Chondrocyte (in vitro differentiated cells): ENCODE data around the gene RPL12. TPM values are rescaled to one million over a fixed set of nuclear protein-coding genes. Genes with fewer than 3 reads are reported as not detected.

Source experiments
- DNase-seq: peaks from one replicate; pipeline ENCODE4 v3.0.0; 2021; ENCODE audit warnings: mixed read lengths, low spot score
- H3K27ac Mint-ChIP-seq: one replicate; pipeline ENCODE4 v1.8.0; 2021; ENCODE audit warnings: mild to moderate bottlenecking, moderate library complexity, mixed read lengths; ENCODE audit not compliant: unreplicated experiment
- H3K27me3 Mint-ChIP-seq: 2 replicates; pipeline ENCODE4 v1.8.0; 2021; ENCODE audit warnings: low read depth, mixed read lengths
- H3K36me3 Mint-ChIP-seq: 2 replicates; pipeline ENCODE4 v1.8.0; 2021; ENCODE audit warnings: low read depth, mixed read lengths
- H3K4me1 Mint-ChIP-seq: 2 replicates; pipeline ENCODE4 v1.8.0; 2021; ENCODE audit warnings: low read depth, mild to moderate bottlenecking, mixed read lengths
- H3K4me3 Mint-ChIP-seq: one replicate; pipeline ENCODE4 v1.8.0; 2021; ENCODE audit warnings: mild to moderate bottlenecking, moderate library complexity, mixed read lengths; ENCODE audit not compliant: unreplicated experiment
- H3K9me3 Mint-ChIP-seq: 2 replicates; pipeline ENCODE4 v1.8.0; 2021; ENCODE audit warnings: low read depth, mixed read lengths
- total RNA-seq: library from RNA; stranded (reverse); gene quantifications from 3 replicates; pipeline ENCODE4 v1.2.1, GENCODE V29; 2021
- TF ChIP-seq, protein P1 (sequence below): fragments of 200-600 bp; sonication (generic); IDR thresholded peaks from 2 replicates; pipeline ENCODE4 v1.5.0; 2021; ENCODE audit warnings: antibody characterized with exemption, mild to moderate bottlenecking, moderate library complexity

The RPL12 gene
- total RNA-seq, 1 donor from 2014 or later: 834 TPM

DNA sequence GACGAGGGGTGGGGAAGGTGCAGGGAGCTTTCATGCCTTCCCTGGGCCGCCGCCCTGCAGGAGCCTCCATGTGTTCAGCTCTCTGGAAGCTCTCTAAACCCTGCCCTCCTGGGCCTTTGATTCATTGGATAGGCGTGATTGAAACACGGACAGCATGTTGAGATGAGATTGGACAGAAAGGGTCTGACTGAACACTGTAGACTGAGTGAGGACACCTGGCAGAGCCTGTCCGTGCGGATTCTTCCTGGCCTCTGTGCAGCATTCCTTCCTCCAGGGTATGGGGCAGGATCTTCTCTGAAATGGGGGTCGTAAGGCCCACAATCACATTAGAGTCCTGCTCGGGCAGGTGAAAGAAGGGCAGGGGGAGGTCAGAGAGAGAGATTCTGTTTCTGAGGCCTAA is 12.8 kb downstream of the RPL12 start:
- TF ChIP-seq, protein P1, sequence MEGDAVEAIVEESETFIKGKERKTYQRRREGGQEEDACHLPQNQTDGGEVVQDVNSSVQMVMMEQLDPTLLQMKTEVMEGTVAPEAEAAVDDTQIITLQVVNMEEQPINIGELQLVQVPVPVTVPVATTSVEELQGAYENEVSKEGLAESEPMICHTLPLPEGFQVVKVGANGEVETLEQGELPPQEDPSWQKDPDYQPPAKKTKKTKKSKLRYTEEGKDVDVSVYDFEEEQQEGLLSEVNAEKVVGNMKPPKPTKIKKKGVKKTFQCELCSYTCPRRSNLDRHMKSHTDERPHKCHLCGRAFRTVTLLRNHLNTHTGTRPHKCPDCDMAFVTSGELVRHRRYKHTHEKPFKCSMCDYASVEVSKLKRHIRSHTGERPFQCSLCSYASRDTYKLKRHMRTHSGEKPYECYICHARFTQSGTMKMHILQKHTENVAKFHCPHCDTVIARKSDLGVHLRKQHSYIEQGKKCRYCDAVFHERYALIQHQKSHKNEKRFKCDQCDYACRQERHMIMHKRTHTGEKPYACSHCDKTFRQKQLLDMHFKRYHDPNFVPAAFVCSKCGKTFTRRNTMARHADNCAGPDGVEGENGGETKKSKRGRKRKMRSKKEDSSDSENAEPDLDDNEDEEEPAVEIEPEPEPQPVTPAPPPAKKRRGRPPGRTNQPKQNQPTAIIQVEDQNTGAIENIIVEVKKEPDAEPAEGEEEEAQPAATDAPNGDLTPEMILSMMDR: no peak
- peaks cover 62% of the 10 kb centered on the region for H3K36me3 Mint-ChIP-seq
- DNase-seq: no peak
- H3K27me3 Mint-ChIP-seq: no peaks in the 10 kb centered on the region
- no peak overlapping the region for H3K27ac Mint-ChIP-seq
- no peaks in the 10 kb centered on the region for H3K4me1 Mint-ChIP-seq
- no peaks in the 10 kb centered on the region for H3K9me3 Mint-ChIP-seq
- no peak overlapping the region for H3K4me3 Mint-ChIP-seq

DNA sequence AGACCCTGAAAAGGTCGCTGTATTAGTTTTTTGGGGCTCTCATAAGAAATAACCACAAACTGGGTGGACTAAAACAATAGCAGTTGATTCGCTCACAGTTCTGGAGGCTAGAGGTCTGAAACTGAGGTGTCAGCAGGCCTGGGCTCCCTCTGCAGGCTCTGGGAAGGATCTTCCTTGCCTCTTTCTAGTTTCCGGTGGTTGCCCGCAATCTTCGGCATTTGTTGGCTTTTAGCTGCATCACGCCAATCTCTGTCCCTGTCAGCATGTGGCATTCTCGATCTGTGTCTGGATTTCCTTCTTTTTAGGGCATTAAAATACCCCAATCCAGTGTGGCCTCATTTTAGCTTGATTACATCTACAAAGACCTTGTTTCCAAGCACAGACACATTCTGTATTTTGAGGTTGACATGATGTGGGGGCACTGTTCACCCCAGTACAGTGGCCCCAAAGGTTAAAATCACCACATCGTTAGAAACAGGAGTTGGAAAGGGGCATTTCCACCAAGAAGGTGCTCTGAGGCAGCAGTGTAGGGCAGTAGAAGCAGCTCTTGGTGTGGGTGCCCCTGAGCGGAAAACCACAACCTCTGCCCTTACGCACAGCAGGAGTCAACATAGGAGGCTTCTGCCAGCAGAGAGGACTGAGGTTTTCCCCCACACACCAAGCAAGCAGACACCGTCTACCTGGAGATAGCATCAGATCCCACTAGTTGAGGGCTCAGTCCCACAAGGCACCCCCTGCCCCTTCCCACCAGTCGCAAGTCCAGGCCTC is 13.5 kb downstream of the RPL12 start:
- Mint-ChIP-seq H3K9me3 (no peaks in the 10 kb centered on the region), H3K4me1 (no peaks in the 10 kb centered on the region), H3K36me3 (peaks cover 59% of the 10 kb centered on the region), H3K27ac (no peak overlapping the region), H3K27me3 (no peaks in the 10 kb centered on the region), H3K4me3 (no peak overlapping the region)
- TF ChIP-seq, protein P1: peak; percentile 31
- no peak for DNase-seq

DNA sequence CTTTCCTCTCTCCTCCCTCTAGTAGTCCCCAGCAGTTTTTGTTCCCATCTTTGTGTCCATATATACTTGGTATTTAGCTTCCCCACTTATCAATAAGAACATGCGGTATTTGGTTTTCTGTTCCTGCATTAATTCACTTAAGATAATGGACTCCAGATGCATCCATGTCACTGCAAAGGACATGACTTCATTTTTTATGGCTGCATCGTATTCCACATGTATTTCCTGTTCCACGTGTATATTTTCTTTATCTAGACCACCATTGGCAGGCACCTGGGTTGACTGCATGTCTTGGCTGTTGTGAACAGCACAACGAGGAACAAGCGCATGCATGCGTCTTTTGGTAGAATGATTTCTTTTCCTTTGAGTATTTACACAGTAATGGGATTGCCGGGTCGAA is 20.8 kb downstream of the RPL12 start:
- Mint-ChIP-seq H3K27ac (no peak overlapping the region), H3K4me1 (peaks cover 15% of the 10 kb centered on the region), H3K4me3 (no peak overlapping the region), H3K36me3 (peaks cover 35% of the 10 kb centered on the region), H3K27me3 (no peaks in the 10 kb centered on the region), H3K9me3 (no peaks in the 10 kb centered on the region)
- DNase-seq: no peak
- TF ChIP-seq, protein P1: no peak

DNA sequence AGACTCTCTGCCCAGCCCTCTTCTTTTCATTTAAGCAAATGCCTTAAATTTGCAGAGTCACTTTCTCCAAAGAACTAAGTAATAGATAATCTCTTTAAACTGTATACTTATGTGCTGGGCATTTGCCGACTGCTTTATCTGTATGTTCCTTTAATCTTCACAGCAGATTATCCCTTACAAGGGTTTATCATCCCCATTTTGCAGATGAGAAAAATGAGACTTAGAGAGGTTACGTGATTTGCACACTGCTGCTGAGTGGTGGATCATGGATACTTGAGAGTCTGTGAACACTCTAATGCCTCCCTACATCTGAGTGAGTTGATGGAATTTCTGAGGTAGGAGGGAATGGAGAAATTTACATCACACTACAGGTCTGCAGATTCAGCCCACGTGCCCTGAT is 22.9 kb downstream of the RPL12 start:
- Mint-ChIP-seq H3K9me3 (no peaks in the 10 kb centered on the region), H3K27me3 (no peaks in the 10 kb centered on the region), H3K4me3 (no peak overlapping the region), H3K27ac (no peak overlapping the region), H3K36me3 (peaks cover 17% of the 10 kb centered on the region), H3K4me1 (peaks cover 29% of the 10 kb centered on the region)
- TF ChIP-seq, protein P1: no peak
- no peak for DNase-seq

DNA sequence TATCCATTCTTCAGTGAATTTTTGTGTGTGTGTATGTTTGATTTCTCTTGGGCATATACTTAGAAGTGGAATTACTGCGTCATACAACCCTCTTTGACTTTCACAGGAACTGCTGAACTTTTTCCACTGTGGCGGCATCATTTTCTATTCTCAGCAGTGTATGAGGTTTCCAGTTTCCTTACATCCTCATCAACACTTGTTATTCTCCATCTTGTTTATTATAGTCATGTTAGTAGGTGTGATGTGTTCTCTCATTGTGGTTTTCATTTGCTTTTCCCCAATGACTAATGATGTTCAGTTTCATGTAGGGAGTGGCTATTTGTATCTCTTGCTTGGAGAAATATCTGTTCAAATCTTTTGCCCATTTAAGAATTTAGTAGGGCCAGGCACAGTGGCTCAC is 24.4 kb downstream of the RPL12 start:
- peaks cover 39% of the 10 kb centered on the region for H3K4me1 Mint-ChIP-seq
- TF ChIP-seq, protein P1: no peak
- DNase-seq: no peak
- H3K36me3 Mint-ChIP-seq: peaks cover 14% of the 10 kb centered on the region
- no peaks in the 10 kb centered on the region for H3K27me3 Mint-ChIP-seq
- H3K4me3 Mint-ChIP-seq: peak overlapping the region; percentile 32
- H3K9me3 Mint-ChIP-seq: no peaks in the 10 kb centered on the region
- no peak overlapping the region for H3K27ac Mint-ChIP-seq
